ENCODE measurements around the gene ASB2.

- TF ChIP-seq, protein P1, sequence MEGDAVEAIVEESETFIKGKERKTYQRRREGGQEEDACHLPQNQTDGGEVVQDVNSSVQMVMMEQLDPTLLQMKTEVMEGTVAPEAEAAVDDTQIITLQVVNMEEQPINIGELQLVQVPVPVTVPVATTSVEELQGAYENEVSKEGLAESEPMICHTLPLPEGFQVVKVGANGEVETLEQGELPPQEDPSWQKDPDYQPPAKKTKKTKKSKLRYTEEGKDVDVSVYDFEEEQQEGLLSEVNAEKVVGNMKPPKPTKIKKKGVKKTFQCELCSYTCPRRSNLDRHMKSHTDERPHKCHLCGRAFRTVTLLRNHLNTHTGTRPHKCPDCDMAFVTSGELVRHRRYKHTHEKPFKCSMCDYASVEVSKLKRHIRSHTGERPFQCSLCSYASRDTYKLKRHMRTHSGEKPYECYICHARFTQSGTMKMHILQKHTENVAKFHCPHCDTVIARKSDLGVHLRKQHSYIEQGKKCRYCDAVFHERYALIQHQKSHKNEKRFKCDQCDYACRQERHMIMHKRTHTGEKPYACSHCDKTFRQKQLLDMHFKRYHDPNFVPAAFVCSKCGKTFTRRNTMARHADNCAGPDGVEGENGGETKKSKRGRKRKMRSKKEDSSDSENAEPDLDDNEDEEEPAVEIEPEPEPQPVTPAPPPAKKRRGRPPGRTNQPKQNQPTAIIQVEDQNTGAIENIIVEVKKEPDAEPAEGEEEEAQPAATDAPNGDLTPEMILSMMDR (IDR thresholded peaks at IDR 0.05; ENCODE audit: low read depth, low read length, poor library complexity, severe bottlenecking): no peak
- TF ChIP-seq EZH2phosphoT487 (IDR thresholded peaks at IDR 0.05; ENCODE audit: borderline replicate concordance, low read length): no peak
Observed at GRCh38 chr14:93969082-93969828, 7.1 kb downstream of the ASB2 start.

All from DOHH2 (cell line).